KG1 (cell line): ENCODE measurements around the gene NHLRC4.

Source experiments
- DNase-seq: peaks from one replicate; lab custom pipeline; 2025; lab: John Stamatoyannopoulos, UW

Gene NHLRC4

DNA sequence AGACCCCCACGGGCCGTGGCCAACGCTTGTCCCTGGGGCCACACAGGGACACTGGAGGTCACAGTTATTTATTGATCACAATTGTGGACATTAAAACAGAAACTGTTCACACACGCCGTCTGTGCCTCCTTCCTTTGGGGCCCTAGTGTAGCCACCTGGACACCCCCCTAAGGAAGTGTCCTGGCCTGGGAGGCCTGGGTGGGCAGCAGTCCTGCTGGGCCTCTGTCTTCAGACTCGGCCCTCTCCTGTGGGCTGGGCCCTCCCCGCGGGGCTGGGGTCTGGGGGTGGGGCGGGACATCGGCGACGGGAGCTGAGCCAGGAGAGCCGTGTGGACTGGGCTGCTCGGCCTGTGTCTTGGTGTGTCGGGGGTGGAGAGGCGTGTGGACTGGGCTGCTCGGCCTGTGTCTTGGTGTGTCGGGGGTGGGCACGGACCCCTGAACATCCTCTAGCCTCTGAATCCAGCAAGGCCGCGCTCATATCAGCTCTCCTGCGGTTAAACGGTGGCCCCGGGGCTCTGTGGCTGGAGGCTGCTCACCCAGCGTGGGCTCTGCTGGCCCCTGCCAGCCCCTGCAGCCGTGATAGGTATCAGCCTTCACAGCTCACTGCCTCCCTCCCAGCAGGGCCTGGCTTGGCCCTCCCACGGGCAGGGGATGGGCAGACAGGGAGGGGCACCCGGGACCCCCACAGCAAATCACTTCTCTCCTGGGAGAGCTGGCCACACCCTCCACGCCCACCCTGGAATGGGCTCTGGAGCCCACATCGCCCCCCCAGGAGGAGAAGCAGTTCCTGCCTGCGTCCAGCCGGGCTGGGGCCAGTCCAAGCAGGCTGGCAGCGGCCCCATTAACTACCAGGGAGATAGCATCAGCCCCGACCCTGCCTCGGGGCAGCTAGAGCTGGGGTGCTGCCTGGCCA, 1.1 kb upstream of the NHLRC4 start:
- no peak for DNase-seq

DNA sequence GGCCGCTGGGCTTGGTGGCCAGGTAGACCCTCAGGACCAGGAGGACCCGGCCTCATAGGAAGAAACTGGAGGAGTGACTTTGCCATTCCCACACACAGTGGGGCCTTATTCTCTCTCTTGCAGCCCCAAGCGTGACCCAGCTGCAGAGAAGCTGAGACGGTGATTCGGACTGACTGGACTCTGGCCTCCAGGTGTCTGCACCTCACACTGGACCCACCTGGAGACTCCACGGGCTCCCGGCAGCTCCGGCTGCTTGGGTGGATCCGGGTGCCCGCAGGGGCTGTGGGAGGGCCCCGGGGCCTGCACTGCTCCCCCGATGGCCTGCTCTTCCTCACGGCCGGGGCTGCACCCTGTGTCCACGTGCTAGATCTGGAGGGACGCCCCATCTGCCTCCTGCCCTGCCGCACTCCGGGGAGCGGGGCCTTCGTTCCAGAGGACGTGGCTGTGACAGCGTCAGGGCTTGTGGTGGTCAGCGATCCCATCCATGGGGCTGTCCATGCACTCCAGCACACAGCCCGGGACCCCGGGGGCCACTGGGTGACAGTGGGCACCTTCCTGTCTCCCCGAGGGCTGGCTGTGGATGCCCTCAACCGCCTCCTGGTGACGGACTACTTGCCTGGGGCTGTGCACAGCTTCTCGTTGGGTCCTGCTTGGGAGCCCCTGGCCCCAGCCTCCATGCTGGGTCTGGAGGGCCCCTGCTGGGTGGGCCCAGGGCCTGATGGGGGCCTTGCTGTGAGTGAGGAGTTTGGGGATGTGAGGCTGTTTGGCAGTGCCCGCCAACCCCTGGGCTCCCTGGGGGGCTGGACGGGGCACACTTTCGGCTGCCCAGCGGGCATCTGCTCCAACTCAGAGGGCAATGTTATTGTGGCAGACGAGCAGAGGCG, 810 bp downstream of the NHLRC4 start:
- no peak for DNase-seq

DNA sequence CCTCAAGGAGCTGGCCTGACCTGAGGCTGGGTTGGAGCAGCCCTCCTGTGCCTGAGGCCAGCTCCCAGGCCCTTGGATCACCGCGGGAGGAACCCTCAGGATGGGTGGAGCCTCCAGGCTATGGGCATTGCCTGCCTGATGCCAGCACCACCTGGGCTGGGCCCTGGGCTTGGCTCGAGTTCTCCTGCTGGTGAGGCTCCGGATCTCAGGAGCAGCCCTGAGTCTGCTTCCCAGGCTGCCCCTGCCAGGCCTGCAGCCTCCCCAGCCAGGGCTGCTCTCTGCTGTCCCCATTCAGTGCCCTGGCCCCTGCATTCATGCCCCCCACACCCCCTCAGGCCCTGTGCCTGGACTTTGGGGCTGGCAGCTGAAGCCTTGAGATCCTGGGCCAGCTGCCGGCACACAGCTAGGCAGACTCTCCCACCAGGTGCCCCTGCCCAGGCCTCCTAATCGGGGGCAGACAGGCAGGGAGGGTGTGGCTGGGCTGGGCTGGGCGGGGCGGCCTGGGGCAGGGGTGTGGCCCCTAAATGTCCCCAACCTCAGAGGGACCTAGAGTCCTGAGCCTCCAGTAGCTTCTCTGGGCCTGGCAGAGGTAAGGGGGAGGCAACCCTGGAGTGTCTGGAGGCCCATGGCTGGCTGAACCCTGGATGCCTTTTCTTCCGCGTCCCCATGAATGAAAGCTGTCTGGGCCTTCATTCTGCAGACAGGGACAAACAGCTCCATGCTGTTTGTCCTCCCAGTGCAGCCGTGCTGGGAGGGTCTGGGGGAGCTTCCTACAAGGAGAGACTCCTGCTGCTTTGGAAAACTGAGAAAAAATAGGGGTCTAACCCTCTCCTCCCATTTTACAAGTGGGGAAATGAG, 1.8 kb downstream of the NHLRC4 start:
- DNase-seq, result no peak

DNA sequence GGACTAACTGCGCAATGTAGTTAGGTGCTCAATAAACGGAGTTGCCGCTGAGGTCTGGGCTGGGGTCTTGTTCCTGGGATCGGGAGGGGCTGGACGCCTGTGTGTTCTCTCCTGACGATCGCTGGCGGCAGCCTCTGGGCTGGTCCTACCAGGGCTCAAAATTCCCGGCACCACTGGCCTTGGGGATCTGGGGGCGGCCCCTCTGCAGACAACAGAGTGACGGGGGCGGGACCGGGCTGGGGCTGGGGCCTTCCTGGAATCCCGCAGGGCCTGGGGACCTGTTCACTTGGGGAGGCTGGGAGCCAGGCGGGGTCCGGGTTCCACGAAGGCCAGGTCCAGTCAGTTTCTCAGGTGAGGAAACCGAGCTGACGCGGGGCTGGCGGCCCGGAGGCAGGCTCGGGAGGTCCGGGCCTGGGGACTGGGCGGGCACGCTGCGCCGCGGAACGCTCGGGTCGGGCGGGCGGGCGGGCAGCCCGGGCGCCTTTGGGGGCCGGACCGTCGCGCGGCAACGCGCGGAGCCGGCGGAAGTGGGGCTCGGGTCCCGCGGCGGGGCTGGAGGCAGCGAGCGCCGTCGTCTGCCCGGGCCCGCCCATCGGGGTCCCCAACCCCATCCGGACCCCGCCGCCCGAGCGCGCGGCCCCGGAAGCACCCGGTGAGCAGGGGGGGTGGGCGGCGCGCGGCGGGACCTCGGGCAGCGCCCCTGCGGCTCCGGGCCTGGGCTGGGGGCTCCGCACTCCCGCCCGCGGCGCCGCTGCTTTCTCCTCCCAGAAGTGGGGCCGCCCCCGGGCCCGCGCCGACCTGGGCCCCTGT, 2.8 kb downstream of the NHLRC4 start, which contains the start of gene PIGQ:
PIGQ (plus strand) TSS at position 524 of the 810 bp plus-strand sequence. CDS start 4,107 bp downstream, outside the sequence.
- peak; percentile 28 for DNase-seq

DNA sequence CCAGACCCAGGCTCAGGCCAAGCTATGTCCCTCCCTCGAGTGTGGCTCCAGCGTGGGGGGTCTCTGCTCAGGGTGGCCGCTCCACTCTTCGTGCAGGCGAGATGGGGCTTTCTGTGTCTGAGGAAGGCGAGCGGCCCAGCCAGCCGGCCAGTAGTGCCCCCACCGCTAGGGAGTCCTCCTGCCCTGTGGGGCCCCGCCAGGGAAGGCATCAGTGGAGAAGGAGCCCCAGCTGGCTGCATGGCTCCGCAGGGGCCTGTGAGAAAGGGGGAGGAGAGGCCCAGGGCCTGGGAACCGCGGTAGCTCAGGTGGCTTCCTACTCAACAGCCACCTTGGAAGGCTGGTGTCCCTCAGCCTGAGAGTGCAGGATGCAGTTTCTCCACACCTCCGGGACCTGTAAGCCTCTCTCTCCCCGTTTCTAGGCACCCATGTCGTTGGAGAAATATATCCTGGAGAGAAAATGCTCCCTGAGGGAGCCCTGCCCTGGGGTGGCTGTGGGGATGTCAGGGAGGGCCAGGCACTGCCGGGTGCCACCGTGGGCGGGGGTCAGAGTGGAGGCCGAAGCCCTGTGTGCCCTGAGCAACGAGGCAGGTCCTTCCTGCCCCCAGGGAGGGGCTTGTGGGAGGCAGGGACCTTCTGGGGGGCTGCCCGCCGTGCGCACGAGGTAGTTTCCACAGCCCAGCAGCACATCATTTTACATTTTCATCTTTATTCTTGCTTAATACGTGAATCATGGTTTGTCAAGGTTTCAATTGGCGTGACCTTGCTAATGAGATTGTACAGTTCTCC, 6.3 kb downstream of the NHLRC4 start:
- no peak for DNase-seq

DNA sequence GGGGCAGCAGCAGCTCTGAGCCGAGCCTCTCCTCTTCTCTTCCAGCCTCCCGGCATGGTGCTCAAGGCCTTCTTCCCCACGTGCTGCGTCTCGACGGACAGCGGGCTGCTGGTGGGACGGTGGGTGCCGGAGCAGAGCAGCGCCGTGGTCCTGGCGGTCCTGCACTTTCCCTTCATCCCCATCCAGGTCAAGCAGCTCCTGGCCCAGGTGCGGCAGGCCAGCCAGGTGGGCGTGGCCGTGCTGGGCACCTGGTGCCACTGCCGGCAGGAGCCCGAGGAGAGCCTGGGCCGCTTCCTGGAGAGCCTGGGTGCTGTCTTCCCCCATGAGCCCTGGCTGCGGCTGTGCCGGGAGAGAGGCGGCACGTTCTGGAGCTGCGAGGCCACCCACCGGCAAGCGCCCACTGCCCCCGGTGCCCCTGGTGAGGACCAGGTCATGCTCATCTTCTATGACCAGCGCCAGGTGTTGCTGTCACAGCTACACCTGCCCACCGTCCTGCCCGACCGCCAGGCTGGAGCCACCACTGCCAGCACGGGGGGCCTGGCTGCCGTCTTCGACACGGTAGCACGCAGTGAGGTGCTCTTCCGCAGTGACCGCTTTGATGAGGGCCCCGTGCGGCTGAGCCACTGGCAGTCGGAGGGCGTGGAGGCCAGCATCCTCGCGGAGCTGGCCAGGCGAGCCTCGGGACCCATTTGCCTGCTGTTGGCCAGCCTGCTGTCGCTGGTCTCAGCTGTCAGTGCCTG, 7.4 kb downstream of the NHLRC4 start:
- no peak for DNase-seq

DNA sequence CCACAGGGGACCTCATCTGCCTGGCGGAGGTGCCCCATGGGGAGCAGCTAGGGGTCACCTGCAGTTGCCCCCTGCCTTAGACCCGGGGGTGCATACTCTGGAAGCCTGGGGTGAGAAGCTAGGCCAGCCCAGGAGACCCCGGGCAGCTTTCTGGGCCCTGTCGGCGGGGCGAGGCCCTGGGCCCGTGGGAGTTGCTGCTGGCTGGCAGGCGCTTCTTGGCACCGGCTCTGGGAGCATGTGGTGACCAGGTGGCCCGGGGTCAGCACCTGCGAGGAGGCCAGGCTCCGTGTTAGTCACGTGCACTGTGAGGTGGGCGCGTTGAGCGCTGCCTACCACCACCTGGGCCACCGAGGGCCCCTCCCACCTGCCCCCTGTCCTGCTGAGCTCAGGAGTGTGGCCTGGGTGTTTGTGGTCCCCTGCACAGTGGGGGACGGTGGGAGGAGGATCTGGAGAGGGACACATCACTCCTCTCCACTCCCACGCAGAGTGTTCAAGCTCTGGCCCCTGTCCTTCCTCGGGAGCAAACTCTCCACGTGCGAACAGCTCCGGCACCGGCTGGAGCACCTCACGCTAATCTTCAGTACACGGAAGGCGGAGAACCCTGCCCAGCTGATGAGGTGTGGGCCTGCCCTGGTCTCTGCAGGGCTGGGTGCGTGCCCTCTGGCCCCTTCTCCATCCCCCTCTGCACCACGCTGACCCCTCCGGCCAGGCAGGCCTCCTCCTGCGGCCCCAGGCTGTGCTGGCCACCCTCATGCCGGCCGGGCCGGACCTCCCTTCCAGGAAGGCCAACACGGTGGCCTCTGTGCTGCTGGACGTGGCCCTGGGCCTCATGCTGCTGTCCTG, 8.8 kb downstream of the NHLRC4 start:
- DNase-seq, result no peak

DNA sequence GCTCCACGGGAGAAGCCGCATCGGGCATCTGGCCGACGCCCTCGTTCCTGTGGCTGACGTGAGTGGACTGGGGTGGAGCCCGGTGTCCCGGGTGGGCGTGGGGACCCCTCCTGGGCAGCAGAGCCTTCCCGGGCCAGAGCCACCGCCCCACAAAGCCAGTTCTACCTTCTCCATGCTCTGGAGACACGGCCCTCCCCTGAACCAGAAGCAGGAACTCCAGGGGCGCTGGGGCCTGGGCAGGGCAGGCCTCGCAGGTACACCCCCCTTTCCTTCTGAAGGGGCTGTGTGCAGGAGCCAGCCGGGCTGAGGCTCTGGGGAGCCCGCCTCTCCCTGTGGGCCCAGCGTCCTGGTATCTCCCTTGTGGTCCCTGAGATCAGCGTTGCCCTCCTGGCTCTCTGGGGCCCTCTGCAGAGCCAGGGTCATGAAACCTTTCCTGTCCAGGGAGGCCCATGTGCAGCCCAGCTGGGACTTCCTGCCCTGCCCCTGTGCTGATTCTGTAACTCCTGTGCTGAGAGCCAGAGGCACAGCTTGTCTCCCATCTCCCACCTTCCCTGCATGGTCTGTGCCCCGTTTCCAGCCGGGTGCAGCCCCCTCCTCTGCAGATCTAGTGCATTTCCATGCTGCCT, 9.5 kb downstream of the NHLRC4 start:
- DNase-seq, result no peak

DNA sequence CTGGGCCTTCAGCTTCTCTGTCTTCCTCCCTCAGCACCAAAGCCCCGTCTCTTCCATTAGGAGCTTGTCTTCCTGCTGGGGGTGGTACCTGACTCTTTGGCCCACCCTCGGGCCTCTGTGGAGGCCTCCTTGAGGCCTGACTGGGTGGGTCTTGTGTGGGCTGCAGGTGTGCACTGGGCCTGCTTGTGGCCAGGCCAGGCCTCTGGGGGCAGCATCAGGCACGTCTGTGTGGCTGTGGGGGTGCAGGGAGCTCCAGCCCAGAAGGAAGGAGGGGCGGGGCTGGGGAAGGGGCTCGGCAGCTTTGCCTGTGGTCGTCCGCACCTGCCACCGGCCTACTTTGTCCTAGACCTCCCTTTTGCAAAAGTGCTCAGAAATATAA, 10.0 kb downstream of the NHLRC4 start:
- no peak for DNase-seq

DNA sequence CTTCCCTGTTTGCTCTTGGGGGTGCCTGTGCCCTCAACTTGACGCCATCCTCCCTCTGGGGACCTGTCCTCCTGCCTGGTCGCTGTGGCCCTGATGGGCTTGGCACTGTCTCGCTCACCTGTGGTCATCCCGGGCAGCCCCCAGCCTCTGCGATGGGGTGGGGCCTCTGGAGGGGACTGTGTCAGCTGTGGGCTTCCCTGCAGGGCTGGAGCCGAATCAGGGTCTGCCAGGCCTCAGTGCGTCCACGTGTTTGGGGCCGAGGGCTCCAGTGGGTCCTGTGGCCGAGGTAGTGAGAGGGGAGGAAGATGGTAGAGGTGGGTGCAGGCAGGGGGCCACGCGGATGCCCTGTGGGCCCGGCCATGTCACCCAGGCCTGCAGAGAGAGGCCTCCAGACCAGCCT, 11.0 kb downstream of the NHLRC4 start:
- no peak for DNase-seq

DNA sequence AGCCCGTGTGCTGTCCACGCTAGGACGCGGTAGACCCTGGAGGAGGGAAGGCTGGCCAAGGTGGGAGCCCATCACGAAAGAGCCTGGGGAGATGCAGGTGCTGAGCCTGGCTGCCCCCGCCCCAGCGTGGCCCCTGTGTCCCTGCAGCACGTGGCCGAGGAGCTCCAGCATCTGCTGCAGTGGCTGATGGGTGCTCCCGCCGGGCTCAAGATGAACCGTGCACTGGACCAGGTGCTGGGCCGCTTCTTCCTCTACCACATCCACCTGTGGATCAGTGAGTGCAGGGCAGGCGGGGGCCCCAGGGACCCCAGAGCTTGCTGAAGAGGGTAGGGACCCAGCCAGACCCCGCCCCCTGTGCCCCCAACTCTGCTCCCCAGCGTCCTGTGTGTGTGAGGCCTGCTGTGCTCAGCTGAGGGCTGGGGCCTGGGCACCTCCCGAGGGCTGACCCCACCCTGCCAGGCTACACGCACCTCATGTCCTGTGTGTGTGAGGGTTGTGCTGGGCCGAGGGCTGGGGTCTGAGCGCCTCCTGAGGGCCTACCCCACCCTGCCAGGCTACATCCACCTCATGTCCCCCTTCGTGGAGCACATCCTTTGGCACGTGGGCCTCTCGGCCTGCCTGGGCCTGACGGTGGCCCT, 11.5 kb downstream of the NHLRC4 start:
- no peak for DNase-seq

DNA sequence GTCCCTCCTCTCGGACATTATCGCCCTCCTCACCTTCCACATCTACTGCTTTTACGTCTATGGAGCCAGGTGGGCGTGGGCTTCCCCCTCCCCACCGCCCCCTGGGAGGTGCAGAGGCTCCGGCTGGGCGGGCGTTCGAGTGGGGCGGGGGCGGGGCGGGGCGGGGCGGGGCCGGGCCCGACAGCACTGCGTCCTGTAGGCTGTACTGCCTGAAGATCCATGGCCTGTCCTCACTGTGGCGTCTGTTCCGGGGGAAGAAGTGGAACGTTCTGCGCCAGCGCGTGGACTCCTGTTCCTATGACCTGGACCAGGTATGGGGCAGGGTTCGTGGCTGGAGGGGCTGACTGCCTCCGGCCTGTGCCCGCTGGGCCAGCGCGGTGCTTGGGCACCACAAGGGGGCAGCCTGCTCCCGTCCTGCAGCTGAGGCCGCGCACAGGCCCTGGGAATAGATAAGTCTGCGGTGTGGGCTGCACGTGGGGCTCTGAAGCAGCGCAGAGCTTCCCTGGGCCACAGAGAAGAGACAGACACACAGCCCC, 12.1 kb downstream of the NHLRC4 start:
- DNase-seq, result no peak

DNA sequence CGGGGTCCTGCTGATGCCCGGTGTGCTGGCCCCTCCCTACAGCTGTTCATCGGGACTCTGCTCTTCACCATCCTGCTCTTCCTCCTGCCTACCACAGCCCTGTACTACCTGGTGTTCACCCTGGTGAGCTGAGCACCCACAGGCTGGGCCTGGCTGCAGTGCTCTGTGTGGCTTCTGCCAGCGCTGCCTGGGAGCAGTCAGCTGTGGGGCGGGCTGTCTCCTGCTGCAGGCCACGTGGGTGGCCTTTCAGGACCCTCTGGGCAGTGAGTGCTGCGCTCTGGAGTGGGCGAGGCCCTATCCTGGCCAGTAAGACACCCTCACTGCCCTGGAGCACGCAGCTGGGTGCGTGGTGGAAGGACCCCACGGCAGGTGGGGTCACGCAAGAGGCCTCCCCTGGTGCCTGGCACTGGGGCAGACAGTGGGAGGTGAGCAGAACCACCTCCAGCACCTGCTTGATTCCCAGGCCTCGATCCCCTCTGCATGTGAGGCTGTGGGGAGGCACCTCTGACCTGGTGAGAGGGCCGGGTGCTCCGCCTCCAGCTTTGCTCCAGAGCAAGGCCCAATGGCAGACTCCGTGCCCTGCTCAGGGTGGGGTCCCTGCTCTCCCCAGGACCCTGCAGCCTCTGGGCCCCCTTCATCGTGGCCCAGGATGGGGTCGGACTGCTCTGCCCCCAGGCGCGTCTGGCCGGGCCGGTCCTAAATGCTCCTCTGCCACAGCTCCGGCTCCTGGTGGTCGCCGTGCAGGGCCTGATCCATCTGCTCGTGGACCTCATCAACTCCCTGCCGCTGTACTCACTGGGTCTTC, 13.5 kb downstream of the NHLRC4 start:
- no peak for DNase-seq

DNA sequence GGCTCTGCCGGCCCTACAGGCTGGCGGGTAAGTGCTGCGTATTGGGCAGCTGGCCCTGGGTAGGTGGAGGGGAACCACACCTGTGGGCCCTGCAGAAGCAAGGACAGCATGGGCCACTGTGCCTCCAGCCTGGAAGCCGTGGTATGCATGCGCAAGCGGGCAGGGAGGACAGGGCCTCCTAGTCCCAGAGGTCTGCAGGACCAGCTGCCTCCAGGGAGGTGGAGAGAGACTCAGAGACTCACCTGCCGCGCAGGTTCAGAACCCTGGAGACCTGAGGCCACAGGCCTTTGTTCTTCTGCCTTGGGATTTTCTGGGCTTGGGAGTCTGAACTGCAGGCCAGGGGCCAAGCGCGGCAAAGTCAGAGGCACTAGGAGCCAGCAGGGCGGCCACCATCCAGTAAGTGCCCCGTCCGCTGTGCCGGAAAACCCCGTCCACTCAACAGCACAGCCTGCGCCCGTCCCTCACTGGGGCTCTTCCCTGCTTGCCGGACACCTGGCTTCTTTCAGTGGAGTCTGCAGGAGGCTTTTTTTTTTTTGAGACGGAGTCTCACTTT, 14.2 kb downstream of the NHLRC4 start:
- no peak for DNase-seq

DNA sequence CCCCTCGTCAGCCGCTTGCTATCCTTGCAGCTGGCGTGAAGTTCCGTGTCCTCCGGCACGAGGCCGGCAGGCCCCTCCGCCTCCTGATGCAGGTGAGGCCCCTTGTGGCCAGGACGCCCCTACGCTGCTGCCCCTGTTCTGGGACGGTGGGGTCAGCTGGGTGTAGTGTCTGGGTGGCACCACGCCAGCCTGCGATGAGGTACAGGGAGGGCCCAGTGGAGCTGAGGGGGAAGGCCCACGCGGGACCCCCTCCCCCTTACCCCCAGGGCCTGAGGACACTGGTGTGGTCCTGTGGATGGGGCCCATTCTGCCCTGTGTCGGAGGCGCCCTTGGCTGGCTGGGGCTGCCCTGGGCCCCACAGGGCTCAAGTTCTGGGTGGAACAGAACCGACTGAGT, 15.4 kb downstream of the NHLRC4 start:
- no peak for DNase-seq

DNA sequence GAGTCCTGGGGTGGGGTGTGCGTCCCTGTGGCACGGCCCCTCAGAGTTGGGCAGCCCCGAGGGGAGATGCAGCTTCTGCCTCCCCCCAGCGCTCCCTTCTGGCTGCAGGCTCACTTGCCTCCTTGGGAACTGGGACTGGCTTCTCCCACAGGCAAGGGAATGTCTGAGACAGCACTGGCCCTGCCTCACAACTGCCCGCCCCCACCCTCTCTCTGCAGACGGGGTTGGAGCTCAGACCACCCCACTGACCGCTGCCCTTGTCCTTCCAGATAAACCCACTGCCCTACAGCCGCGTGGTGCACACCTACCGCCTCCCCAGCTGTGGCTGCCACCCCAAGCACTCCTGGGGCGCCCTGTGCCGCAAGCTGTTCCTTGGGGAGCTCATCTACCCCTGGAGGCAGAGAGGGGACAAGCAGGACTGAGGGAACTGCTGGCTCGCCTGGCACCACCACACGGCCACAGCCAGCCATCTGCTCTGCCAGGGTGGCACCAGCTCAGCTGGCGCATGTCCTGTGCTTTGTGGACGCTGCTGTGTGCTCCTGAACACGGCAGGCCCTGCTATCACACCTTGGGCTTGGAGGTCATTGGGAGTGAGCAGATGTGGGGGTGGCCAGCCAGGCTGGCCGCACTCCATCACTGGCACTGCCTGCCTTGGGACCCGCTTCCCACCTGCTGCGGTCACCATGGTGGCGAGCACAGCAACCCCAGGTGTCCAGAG, 16.0 kb downstream of the NHLRC4 start:
- DNase-seq, result no peak
